ENCODE data around the gene TMEM123. TPM values are rescaled to one million over a fixed set of nuclear protein-coding genes. Genes with fewer than 3 reads are reported as not detected.
A peak's percentile ranks its signal among the peaks of the same experiment; 100 is the strongest.

Gene TMEM123
- total RNA-seq, 1 donor from 2014 or later = 172 TPM

- H3K36me3 ChIP-seq (ENCODE audit: control insufficient read depth, insufficient read depth, low read length) = peaks cover 5% of the 10 kb centered on the region
- no peak for FAIRE-seq
- DNase-seq (ENCODE audit: low read depth) = no peak
- TF ChIP-seq, protein P1, sequence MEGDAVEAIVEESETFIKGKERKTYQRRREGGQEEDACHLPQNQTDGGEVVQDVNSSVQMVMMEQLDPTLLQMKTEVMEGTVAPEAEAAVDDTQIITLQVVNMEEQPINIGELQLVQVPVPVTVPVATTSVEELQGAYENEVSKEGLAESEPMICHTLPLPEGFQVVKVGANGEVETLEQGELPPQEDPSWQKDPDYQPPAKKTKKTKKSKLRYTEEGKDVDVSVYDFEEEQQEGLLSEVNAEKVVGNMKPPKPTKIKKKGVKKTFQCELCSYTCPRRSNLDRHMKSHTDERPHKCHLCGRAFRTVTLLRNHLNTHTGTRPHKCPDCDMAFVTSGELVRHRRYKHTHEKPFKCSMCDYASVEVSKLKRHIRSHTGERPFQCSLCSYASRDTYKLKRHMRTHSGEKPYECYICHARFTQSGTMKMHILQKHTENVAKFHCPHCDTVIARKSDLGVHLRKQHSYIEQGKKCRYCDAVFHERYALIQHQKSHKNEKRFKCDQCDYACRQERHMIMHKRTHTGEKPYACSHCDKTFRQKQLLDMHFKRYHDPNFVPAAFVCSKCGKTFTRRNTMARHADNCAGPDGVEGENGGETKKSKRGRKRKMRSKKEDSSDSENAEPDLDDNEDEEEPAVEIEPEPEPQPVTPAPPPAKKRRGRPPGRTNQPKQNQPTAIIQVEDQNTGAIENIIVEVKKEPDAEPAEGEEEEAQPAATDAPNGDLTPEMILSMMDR (IDR thresholded peaks at IDR 0.05; ENCODE audit: insufficient read depth, low read length, severe bottlenecking) = no peak
- H3K4me3 ChIP-seq (ENCODE audit: low read depth, low read length) = no peak overlapping the region
- H3K27me3 ChIP-seq (ENCODE audit: control insufficient read depth, insufficient read depth, low read length) = no peaks in the 10 kb centered on the region
Observed at GRCh38 chr11:102386136-102386734, 66.3 kb downstream of the TMEM123 start.

- Histone ChIP-seq H3K27me3 (ENCODE audit: control insufficient read depth, insufficient read depth, low read length) (no peaks in the 10 kb centered on the region), H3K4me3 (ENCODE audit: low read depth, low read length) (no peak overlapping the region), H3K36me3 (ENCODE audit: control insufficient read depth, insufficient read depth, low read length) (peaks cover 2% of the 10 kb centered on the region)
- FAIRE-seq (no peak), DNase-seq (ENCODE audit: low read depth) (no peak)
- TF ChIP-seq, protein P1 (IDR thresholded peaks at IDR 0.05; ENCODE audit: insufficient read depth, low read length, severe bottlenecking) = no peak
Observed at GRCh38 chr11:102385085-102386007, 67.2 kb downstream of the TMEM123 start.

- FAIRE-seq = peak; percentile 89
- TF ChIP-seq, protein P1 (IDR thresholded peaks at IDR 0.05; ENCODE audit: insufficient read depth, low read length, severe bottlenecking) = no peak
- H3K27me3 ChIP-seq (ENCODE audit: control insufficient read depth, insufficient read depth, low read length) = no peaks in the 10 kb centered on the region
- DNase-seq (ENCODE audit: low read depth) = no peak
- H3K36me3 ChIP-seq (ENCODE audit: control insufficient read depth, insufficient read depth, low read length) = peaks cover 4% of the 10 kb centered on the region
- no peak overlapping the region for H3K4me3 ChIP-seq (ENCODE audit: low read depth, low read length)
Observed at GRCh38 chr11:102384419-102385079, 68.0 kb downstream of the TMEM123 start.

DNA sequence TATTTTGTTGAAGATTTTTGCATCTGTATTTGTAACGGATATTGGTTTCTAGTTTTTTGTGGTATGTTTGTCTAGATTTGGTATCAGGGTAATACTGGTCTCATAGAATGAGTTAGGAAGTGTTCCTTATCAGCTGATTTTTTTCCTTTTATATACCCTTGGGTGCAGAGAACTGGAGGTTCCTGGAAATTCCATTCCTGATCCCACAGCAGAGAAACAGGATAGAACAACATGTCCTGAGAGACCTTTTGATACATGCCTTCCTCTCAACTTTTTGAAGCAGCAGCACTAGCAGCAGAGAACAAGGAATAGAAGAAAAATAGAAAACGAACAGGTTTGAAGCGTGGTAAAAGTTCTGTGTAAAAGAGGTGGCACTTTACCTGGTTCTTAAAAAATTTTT lies 68.7 kb downstream of the TMEM123 start:
- Histone ChIP-seq H3K36me3 (ENCODE audit: control insufficient read depth, insufficient read depth, low read length) (peaks cover 4% of the 10 kb centered on the region), H3K27me3 (ENCODE audit: control insufficient read depth, insufficient read depth, low read length) (no peaks in the 10 kb centered on the region), H3K4me3 (ENCODE audit: low read depth, low read length) (no peak overlapping the region)
- TF ChIP-seq, protein P1 (IDR thresholded peaks at IDR 0.05; ENCODE audit: insufficient read depth, low read length, severe bottlenecking) = no peak
- DNase-seq (ENCODE audit: low read depth) (no peak), FAIRE-seq (no peak)

DNA sequence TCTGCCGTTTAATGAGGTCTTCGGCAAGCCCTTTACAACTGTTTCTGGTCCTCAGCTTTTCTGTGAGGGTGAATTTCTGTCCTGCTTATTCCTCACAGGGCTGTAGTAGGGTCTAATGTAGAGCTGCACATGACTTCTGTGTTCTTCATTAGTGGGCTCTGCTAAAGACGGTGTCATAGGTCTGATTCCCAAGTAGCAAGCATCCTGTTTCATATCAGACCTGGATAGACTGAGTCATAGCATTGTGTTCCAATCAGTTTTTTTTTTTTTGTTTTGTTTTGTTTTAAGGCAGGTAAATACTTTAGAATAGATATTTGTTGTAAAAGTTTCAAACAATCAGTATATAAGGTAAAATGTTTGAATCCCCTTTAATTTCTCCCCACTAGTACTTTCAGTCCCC lies 70.2 kb downstream of the TMEM123 start:
- FAIRE-seq (no peak), DNase-seq (ENCODE audit: low read depth) (peak; percentile 18)
- TF ChIP-seq, protein P1 (IDR thresholded peaks at IDR 0.05; ENCODE audit: insufficient read depth, low read length, severe bottlenecking) = no peak
- H3K4me3 ChIP-seq (ENCODE audit: low read depth, low read length) = no peak overlapping the region
- H3K27me3 ChIP-seq (ENCODE audit: control insufficient read depth, insufficient read depth, low read length) = no peaks in the 10 kb centered on the region
- H3K36me3 ChIP-seq (ENCODE audit: control insufficient read depth, insufficient read depth, low read length) = peaks cover 4% of the 10 kb centered on the region
